HG02588 (cell line): ENCODE results near the gene PRSS38.

ENCODE experiments used
- ATAC-seq: cut with Tn5 transposase; IDR thresholded peaks from one replicate; pipeline ENCODE4 v1.9.1; 2021; ENCODE audit warnings: mild to moderate bottlenecking, moderate library complexity; ENCODE audit not compliant: unreplicated experiment

The PRSS38 gene

GRCh38 chr1:227815468-227816409 lies at the start of gene PRSS38:
Gene PRSS38, plus strand, starts transcription at chr1:227815675. Its CDS starts 42 bp downstream, at chr1:227815717.
- ATAC-seq = no peak

- no peak for ATAC-seq
These were observed 49.4 kb upstream of the PRSS38 start for GRCh38 chr1:227766015-227766634.

GRCh38 chr1:227766653-227767277 lies 48.7 kb upstream of the PRSS38 start:
- no peak for ATAC-seq

GRCh38 chr1:227767401-227768124 lies 47.9 kb upstream of the PRSS38 start:
- ATAC-seq = no peak

GRCh38 chr1:227768125-227768439 lies 47.4 kb upstream of the PRSS38 start:
- ATAC-seq = no peak

GRCh38 chr1:227768640-227769039 lies 46.8 kb upstream of the PRSS38 start:
- ATAC-seq = no peak

GRCh38 chr1:227769047-227769935 lies 46.2 kb upstream of the PRSS38 start:
- ATAC-seq = no peak

- ATAC-seq = no peak
These were observed 45.5 kb upstream of the PRSS38 start for GRCh38 chr1:227769936-227770494.

- no peak for ATAC-seq
These were observed 44.7 kb upstream of the PRSS38 start for GRCh38 chr1:227770812-227771211.

- ATAC-seq = no peak
These were observed 44.1 kb upstream of the PRSS38 start for GRCh38 chr1:227771326-227771725.

GRCh38 chr1:227771771-227772170 lies 43.7 kb upstream of the PRSS38 start:
- no peak for ATAC-seq

- no peak for ATAC-seq
These were observed 41.9 kb upstream of the PRSS38 start for GRCh38 chr1:227773558-227773957.

GRCh38 chr1:227774051-227774731 lies 41.3 kb upstream of the PRSS38 start:
- no peak for ATAC-seq

GRCh38 chr1:227774821-227775661 lies 40.4 kb upstream of the PRSS38 start:
- no peak for ATAC-seq

- no peak for ATAC-seq
These were observed 39.6 kb upstream of the PRSS38 start for GRCh38 chr1:227775841-227776240.

GRCh38 chr1:227776331-227776771 lies 39.1 kb upstream of the PRSS38 start:
- ATAC-seq = no peak

GRCh38 chr1:227777156-227777555 lies 38.3 kb upstream of the PRSS38 start:
- ATAC-seq = no peak

GRCh38 chr1:227777646-227778045 lies 37.8 kb upstream of the PRSS38 start:
- no peak for ATAC-seq
